SKM-1 (cell line): Measurements from ENCODE around the gene LEMD1.

Experiments used
- DNase-seq: peaks from one replicate; lab custom pipeline; 2025; ENCODE audit not compliant: unreplicated experiment; lab: John Stamatoyannopoulos, UW

Gene LEMD1

GRCh38 chr1:205356440-205357139 lies 65.3 kb downstream of the LEMD1 start, which contains the start of gene KLHDC8A:
KLHDC8A (minus strand) TSS chr1:205356922; CDS start chr1:205343604, 13,318 bp downstream.
- no peak for DNase-seq

- no peak for DNase-seq
Measured at GRCh38 chr1:205355075-205355453, 66.8 kb downstream of the LEMD1 start.

- DNase-seq = peak; percentile 52
Measured at GRCh38 chr1:205354259-205355074, 67.4 kb downstream of the LEMD1 start.

- DNase-seq = no peak
Measured at GRCh38 chr1:205353612-205354011, 68.2 kb downstream of the LEMD1 start.

- no peak for DNase-seq
Measured at GRCh38 chr1:205353191-205353590, 68.7 kb downstream of the LEMD1 start.

- no peak for DNase-seq
Measured at GRCh38 chr1:205351984-205352713, 69.7 kb downstream of the LEMD1 start.

GRCh38 chr1:205350691-205351141 lies 71.1 kb downstream of the LEMD1 start:
- no peak for DNase-seq

- no peak for DNase-seq
Measured at GRCh38 chr1:205350124-205350523, 71.7 kb downstream of the LEMD1 start.

GRCh38 chr1:205348554-205349487 lies 73.0 kb downstream of the LEMD1 start:
- no peak for DNase-seq

- DNase-seq = no peak
Measured at GRCh38 chr1:205346956-205347574, 74.8 kb downstream of the LEMD1 start.

- no peak for DNase-seq
Measured at GRCh38 chr1:205345761-205346160, 76.1 kb downstream of the LEMD1 start.

- DNase-seq = no peak
Measured at GRCh38 chr1:205344066-205344928, 77.6 kb downstream of the LEMD1 start.

- DNase-seq = no peak
Measured at GRCh38 chr1:205343431-205344065, 78.3 kb downstream of the LEMD1 start.

GRCh38 chr1:205342986-205343385 lies 78.9 kb downstream of the LEMD1 start:
- DNase-seq = no peak

- DNase-seq = no peak
Measured at GRCh38 chr1:205340676-205341075, 81.2 kb downstream of the LEMD1 start.

GRCh38 chr1:205339717-205340116 lies 82.1 kb downstream of the LEMD1 start:
- DNase-seq = no peak

GRCh38 chr1:205339197-205339702 lies 82.6 kb downstream of the LEMD1 start:
- DNase-seq = no peak

GRCh38 chr1:205338011-205338410 lies 83.8 kb downstream of the LEMD1 start:
- DNase-seq = no peak
